Smooth muscle cell (in vitro differentiated cells): Measurements from ENCODE around the gene MMP28. TPM values are rescaled to one million over a fixed set of nuclear protein-coding genes. Genes with fewer than 3 reads are reported as not detected.
A peak's percentile ranks its signal among the peaks of the same experiment; 100 is the strongest.

Experiments used
- DNase-seq: peaks from one replicate; lab custom pipeline; 2025; ENCODE audit not compliant: unreplicated experiment; lab: John Stamatoyannopoulos, UW
- H2AFZ ChIP-seq: fragments of 200-600 bp; sonication (generic); 2 replicates; pipeline ENCODE4 v1.6.0; 2016; ENCODE audit warnings: antibody characterized with exemption, low read depth, mild to moderate bottlenecking
- H3F3A ChIP-seq: fragments of 200-600 bp; sonication (generic); 2 replicates; pipeline ENCODE4 v1.6.0; 2017; ENCODE audit warnings: antibody characterized with exemption, low read depth
- H3K27ac ChIP-seq: fragments of 200-600 bp; sonication (generic); 2 replicates; pipeline ENCODE4 v1.5.1; 2016; ENCODE audit warnings: low read depth, mild to moderate bottlenecking
- H3K27me3 ChIP-seq: fragments of 200-600 bp; sonication (generic); 2 replicates; pipeline ENCODE4 v1.6.1; 2016; ENCODE audit warnings: low read depth, mild to moderate bottlenecking
- H3K36me3 ChIP-seq: fragments of 200-600 bp; sonication (generic); 2 replicates; pipeline ENCODE4 v1.5.1; 2016; ENCODE audit warnings: low read depth
- H3K4me1 ChIP-seq: fragments of 200-600 bp; sonication (generic); 2 replicates; pipeline ENCODE4 v1.5.1; 2016; ENCODE audit warnings: low read depth
- H3K4me2 ChIP-seq: fragments of 200-600 bp; sonication (generic); 2 replicates; pipeline ENCODE4 v1.6.0; 2016; ENCODE audit warnings: mild to moderate bottlenecking
- H3K4me3 ChIP-seq: fragments of 200-600 bp; sonication (generic); 2 replicates; pipeline ENCODE4 v1.5.1; 2016; ENCODE audit warnings: mild to moderate bottlenecking
- H3K79me2 ChIP-seq: fragments of 200-600 bp; sonication (generic); 2 replicates; pipeline ENCODE4 v1.6.0; 2016; ENCODE audit warnings: low read depth, mild to moderate bottlenecking
- H3K9ac ChIP-seq: fragments of 200-600 bp; sonication (generic); 2 replicates; pipeline ENCODE4 v1.6.0; 2016; ENCODE audit warnings: low read depth
- H3K9me3 ChIP-seq: fragments of 200-600 bp; sonication (generic); replicated peaks from 2 replicates; pipeline ENCODE4 v1.5.1; 2016; ENCODE audit warnings: low read depth
- H4K20me1 ChIP-seq: fragments of 200-600 bp; sonication (generic); 2 replicates; pipeline ENCODE4 v1.6.0; 2016; ENCODE audit warnings: low read depth
- CTCF ChIP-seq: fragments of 200-600 bp; sonication (generic); IDR thresholded peaks from 2 replicates; pipeline ENCODE4 v1.5.1; 2017; ENCODE audit warnings: borderline replicate concordance, mild to moderate bottlenecking, antibody characterized with exemption; ENCODE audit not compliant: insufficient read depth, poor library complexity, severe bottlenecking
- WGBS: methylation state at CpG from one replicate; pipeline ENCODE4 v1.1.7; 2016; ENCODE audit warnings: low lambda C conversion rate; 5-methylcytosine and 5-hydroxymethylcytosine counted together
- polyA plus RNA-seq: library from polyadenylated mRNA; unstranded; fragments of >200 nt; fragmentation: Nextera tagmentation; extraction: Ambion mirVana; gene quantifications from 2 replicates; pipeline ENCODE4 v1.2.1, GENCODE V29; 2016
- total RNA-seq: library from RNA; depleted of rRNA; stranded (reverse); fragments of >200 nt; gene quantifications from 2 replicates; pipeline ENCODE4 v1.2.3, GENCODE V29; 2014

The MMP28 gene
- total and polyA plus RNA-seq, 2 experiments from 2014 or later = 50.0 to 51.4 TPM

- Histone ChIP-seq H3K4me1 (no peaks in the 10 kb centered on the region), H3K4me3 (no peak overlapping the region), H4K20me1 (peaks cover 45% of the 10 kb centered on the region), H3K36me3 (peaks cover 33% of the 10 kb centered on the region), H3K79me2 (peaks cover 5% of the 10 kb centered on the region), H3K27ac (peak overlapping the region; percentile 49), H3K9me3 (no peaks in the 10 kb centered on the region), H3K9ac (no peak overlapping the region), H3K4me2 (no peak overlapping the region), H3K27me3 (no peaks in the 10 kb centered on the region), H2AFZ (no peak overlapping the region), H3F3A (peaks cover 4% of the 10 kb centered on the region)
- DNase-seq = no peak
- 31% methylated on average over 4 of the region's 4 CpGs for WGBS
- TF ChIP-seq CTCF = no peak
These were observed 46.1 kb upstream of the MMP28 start for GRCh38 chr17:35841505-35841904.

GRCh38 chr17:35841101-35841500 is 45.7 kb upstream of the MMP28 start:
- no peak overlapping the region for H3K4me2 ChIP-seq
- no peaks in the 10 kb centered on the region for H3K9me3 ChIP-seq
- H2AFZ ChIP-seq = no peak overlapping the region
- peaks cover 3% of the 10 kb centered on the region for H3F3A ChIP-seq
- no peak overlapping the region for H3K4me3 ChIP-seq
- peaks cover 37% of the 10 kb centered on the region for H3K36me3 ChIP-seq
- no peaks in the 10 kb centered on the region for H3K27me3 ChIP-seq
- WGBS = 74% methylated on average over 3 of the region's 3 CpGs
- peaks cover 44% of the 10 kb centered on the region for H4K20me1 ChIP-seq
- peak overlapping the region; percentile 24 for H3K27ac ChIP-seq
- no peak for DNase-seq
- no peaks in the 10 kb centered on the region for H3K4me1 ChIP-seq
- H3K9ac ChIP-seq = no peak overlapping the region
- TF ChIP-seq CTCF = no peak
- H3K79me2 ChIP-seq = peaks cover 9% of the 10 kb centered on the region

DNA sequence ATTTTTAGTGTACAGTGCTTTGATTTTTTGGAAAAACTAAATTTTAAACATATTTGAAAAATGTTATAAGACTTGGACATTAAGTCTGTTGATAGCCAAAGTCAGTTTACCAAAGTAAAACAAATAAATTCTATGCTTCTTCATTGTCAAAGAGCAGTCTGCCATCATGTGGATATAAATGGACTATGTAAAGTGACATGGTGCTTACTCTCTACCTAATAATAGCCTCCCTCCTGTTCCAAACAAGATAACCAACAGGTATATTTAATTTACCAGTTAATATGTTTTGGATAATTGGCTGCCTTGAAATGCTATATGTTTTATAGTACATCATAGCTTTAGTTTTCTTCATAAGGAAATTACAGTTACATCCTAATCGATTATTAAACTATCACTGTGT is 29.8 kb upstream of the MMP28 start:
- Histone ChIP-seq H3K9me3 (no peaks in the 10 kb centered on the region), H3K27ac (no peak overlapping the region), H2AFZ (no peak overlapping the region), H3K4me2 (no peak overlapping the region), H3K79me2 (peaks cover 27% of the 10 kb centered on the region), H3K9ac (no peak overlapping the region), H3K36me3 (peaks cover 47% of the 10 kb centered on the region), H3K4me1 (no peaks in the 10 kb centered on the region), H3F3A (peaks cover 14% of the 10 kb centered on the region), H4K20me1 (peaks cover 56% of the 10 kb centered on the region), H3K4me3 (no peak overlapping the region), H3K27me3 (no peaks in the 10 kb centered on the region)
- no peak for DNase-seq
- WGBS = 100% methylated on average over 1 of the region's 1 CpG
- TF ChIP-seq CTCF = no peak

- no peaks in the 10 kb centered on the region for H3K27me3 ChIP-seq
- no peak overlapping the region for H3K9ac ChIP-seq
- no peak overlapping the region for H3K4me3 ChIP-seq
- peaks cover 52% of the 10 kb centered on the region for H3K36me3 ChIP-seq
- H4K20me1 ChIP-seq = peaks cover 89% of the 10 kb centered on the region
- H3K79me2 ChIP-seq = peaks cover 57% of the 10 kb centered on the region
- no peak for DNase-seq
- H3K27ac ChIP-seq = no peak overlapping the region
- H2AFZ ChIP-seq = no peak overlapping the region
- WGBS = 97% methylated on average over 2 of the region's 2 CpGs
- no peaks in the 10 kb centered on the region for H3F3A ChIP-seq
- no peaks in the 10 kb centered on the region for H3K4me1 ChIP-seq
- H3K9me3 ChIP-seq = no peaks in the 10 kb centered on the region
- no peak for TF ChIP-seq CTCF
- no peak overlapping the region for H3K4me2 ChIP-seq
These were observed 25.9 kb upstream of the MMP28 start for GRCh38 chr17:35821308-35821707.
